Esophagus muscularis mucosa (tissue), 4 donors: ENCODE data around the gene KIAA1755. TPM values are rescaled to one million over a fixed set of nuclear protein-coding genes. Genes with fewer than 3 reads are reported as not detected.

Experiments
- DNase-seq: peaks from one replicate; pipeline ENCODE4 v3.0.0-alpha.2; 2017; ENCODE audit errors: extremely low spot score
- H3K27ac ChIP-seq, 4 donors: fragments of 200-600 bp; sonication (generic); replicated peaks in 1 of 4; 1 replicate in 3 of 4; 2 replicates in 1 of 4; pipeline ENCODE4 v1.5.1; 2016 to 2019; ENCODE audit warnings: mild to moderate bottlenecking in 1 of 4
- H3K27me3 ChIP-seq, 4 donors: fragments of 200-600 bp; sonication (generic); one replicate each; pipeline versions ENCODE4 v1.5.1 to v1.6.0; 2016 to 2019
- H3K36me3 ChIP-seq, 4 donors: fragments of 200-600 bp; sonication (generic); one replicate each; pipeline ENCODE4 v1.5.1; 2016 to 2019
- H3K4me1 ChIP-seq, 4 donors: fragments of 200-600 bp; sonication (generic); one replicate each; pipeline ENCODE4 v1.5.1; 2016 to 2019
- H3K4me3 ChIP-seq, 4 donors: fragments of 200-600 bp; sonication (generic); 1 replicate in 2 of 4; 2 replicates in 2 of 4; pipeline ENCODE4 v1.5.1; 2016 to 2019; ENCODE audit warnings: mild to moderate bottlenecking in 4 of 4, moderate library complexity in 1 of 4
- H3K9me3 ChIP-seq, 4 donors: fragments of 200-600 bp; sonication (generic); 1 replicate in 3 of 4; 2 replicates in 1 of 4; pipeline ENCODE4 v1.5.1; 2016 to 2019
- CTCF ChIP-seq, 3 experiments: fragments of 200-600 bp in 2 of 3; fragments of 450-650 bp in 1 of 3; sonication (generic) in 2 of 3; IDR thresholded peaks; one replicate each; pipeline ENCODE4 v1.5.1; 2017 to 2019; ENCODE audit warnings: antibody characterized with exemption in 3 of 3, mild to moderate bottlenecking in 2 of 3, moderate library complexity in 1 of 3
- EP300 ChIP-seq: sonication (generic); formaldehyde crosslinking; IDR thresholded peaks from one replicate; pipeline ENCODE4 v1.6.1; 2017; ENCODE audit warnings: antibody characterized with exemption
- POLR2A ChIP-seq: fragments of 450-650 bp; IDR thresholded peaks from one replicate; pipeline ENCODE4 v1.6.1; 2017; ENCODE audit warnings: antibody characterized with exemption, moderate library complexity, mild to moderate bottlenecking, low read depth
- POLR2AphosphoS5 ChIP-seq, 2 donors: sonication (generic); formaldehyde crosslinking; IDR thresholded peaks; one replicate each; pipeline ENCODE4 v1.6.1; 2017; ENCODE audit warnings: antibody characterized with exemption in 2 of 2
- WGBS: methylation state at CpG from one replicate; pipeline ENCODE4 v1.1.5; 2018; 5-methylcytosine and 5-hydroxymethylcytosine counted together
- intact Hi-C: fragments of 100-400 bp; cut with DNase I; formaldehyde crosslinking; loops from one replicate; pipeline ENCODE4 v1.15.1; 2023
- total RNA-seq, 4 donors: library from RNA; depleted of rRNA; stranded (reverse); fragments of >200 nt; gene quantifications; one replicate each; pipeline versions ENCODE4 v1.1.0 to v1.2.1, GENCODE V29; 2016

KIAA1755 gene
- total RNA-seq, 4 donors from 2014 or later: 7.3 to 13.3 (median 8.5) TPM

GRCh38 chr20:38208088-38208487 is 52.4 kb downstream of the KIAA1755 start:
- DNase-seq: no peak
- Histone ChIP-seq H3K4me1 (peaks cover 0 to 8% (median 2%) of the 10 kb centered on the region in 4 donors), H3K9me3 (no peaks in the 10 kb centered on the region), H3K36me3 (no peaks in the 10 kb centered on the region), H3K27me3 (no peaks in the 10 kb centered on the region), H3K27ac (no peak overlapping the region), H3K4me3 (no peak overlapping the region)
- WGBS: 92% methylated on average over 1 of the region's 1 CpG
- no peak for TF ChIP-seq POLR2AphosphoS5 (IDR thresholded peaks at IDR 0.05)
- no peak for TF ChIP-seq CTCF (IDR thresholded peaks at IDR 0.05)
- no peak for TF ChIP-seq POLR2A
- intact Hi-C loops: no loop called here

GRCh38 chr20:38207621-38208020 is 52.9 kb downstream of the KIAA1755 start:
- H3K4me1 ChIP-seq: peaks cover 0 to 8% (median 2%) of the 10 kb centered on the region in 4 donors
- no peaks in the 10 kb centered on the region for H3K27me3 ChIP-seq
- H3K4me3 ChIP-seq: no peak overlapping the region
- no peaks in the 10 kb centered on the region for H3K9me3 ChIP-seq
- no peak overlapping the region for H3K27ac ChIP-seq
- intact Hi-C loops: no loop called here
- no peak for TF ChIP-seq CTCF (IDR thresholded peaks at IDR 0.05)
- 64% methylated on average over 2 of the region's 2 CpGs for WGBS
- no peak for DNase-seq
- H3K36me3 ChIP-seq: no peaks in the 10 kb centered on the region

- intact Hi-C loops: no loop called here
- Histone ChIP-seq H3K9me3 (no peaks in the 10 kb centered on the region), H3K4me1 (no peaks in the 10 kb centered on the region), H3K27ac (no peak overlapping the region), H3K4me3 (no peak overlapping the region), H3K27me3 (peaks cover 0 to 8% (median 0%) of the 10 kb centered on the region in 4 donors), H3K36me3 (no peaks in the 10 kb centered on the region)
- TF ChIP-seq EP300 (no peak), POLR2AphosphoS5 (IDR thresholded peaks at IDR 0.05) (no peak), CTCF (IDR thresholded peaks at IDR 0.05) (no peak), POLR2A (no peak)
- WGBS: 60% methylated on average over 3 of the region's 3 CpGs
- DNase-seq: no peak
Observed at GRCh38 chr20:38205001-38205400, 55.5 kb downstream of the KIAA1755 start.

DNA sequence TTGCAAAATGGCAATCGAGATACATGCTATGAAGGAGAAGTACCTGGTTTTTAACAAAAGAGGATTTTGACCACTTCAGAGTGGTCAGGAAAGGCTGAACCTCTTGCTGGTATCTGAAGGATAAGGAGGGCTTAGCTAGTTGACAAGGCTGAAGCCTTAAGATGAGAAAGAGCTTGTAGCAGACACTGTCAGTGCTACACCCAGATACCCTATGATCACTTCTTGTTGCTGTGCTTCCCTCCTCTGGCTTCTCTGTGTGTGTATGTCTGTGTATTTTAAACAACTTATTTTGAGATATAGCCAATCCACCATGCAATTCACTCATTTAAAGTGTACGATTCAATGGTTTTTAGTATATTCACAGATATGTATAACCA is 56.6 kb downstream of the KIAA1755 start:
- WGBS: 83% methylated on average over 2 of the region's 2 CpGs
- Histone ChIP-seq H3K4me1 (no peaks in the 10 kb centered on the region), H3K4me3 (no peak overlapping the region), H3K36me3 (no peaks in the 10 kb centered on the region), H3K27ac (no peak overlapping the region), H3K27me3 (peaks cover 0 to 8% (median 0%) of the 10 kb centered on the region in 4 donors), H3K9me3 (no peaks in the 10 kb centered on the region)
- no peak for DNase-seq
- intact Hi-C loops: no loop called here
- no peak for TF ChIP-seq EP300
- no peak for TF ChIP-seq POLR2A
- no peak for TF ChIP-seq CTCF (IDR thresholded peaks at IDR 0.05)
- TF ChIP-seq POLR2AphosphoS5 (IDR thresholded peaks at IDR 0.05): no peak

- DNase-seq: no peak
- Histone ChIP-seq H3K27ac (no peak overlapping the region), H3K4me3 (no peak overlapping the region), H3K36me3 (no peaks in the 10 kb centered on the region), H3K27me3 (peaks cover 0 to 8% (median 0%) of the 10 kb centered on the region in 4 donors), H3K4me1 (peaks cover 0 to 1% (median 0%) of the 10 kb centered on the region in 4 donors), H3K9me3 (no peaks in the 10 kb centered on the region)
- 78% methylated on average over 6 of the region's 6 CpGs for WGBS
- TF ChIP-seq POLR2AphosphoS5 (IDR thresholded peaks at IDR 0.05): no peak
- TF ChIP-seq POLR2A: no peak
- no peak for TF ChIP-seq CTCF (IDR thresholded peaks at IDR 0.05)
- no peak for TF ChIP-seq EP300
- intact Hi-C loops: no loop called here
Observed at GRCh38 chr20:38203337-38203980, 57.1 kb downstream of the KIAA1755 start.
